Esophagus muscularis mucosa (tissue), 3 donors: ENCODE data around the gene OTOGL.

Experiments
- CTCF ChIP-seq, 3 experiments: fragments of 200-600 bp in 2 of 3; fragments of 450-650 bp in 1 of 3; sonication (generic) in 2 of 3; IDR thresholded peaks; one replicate each; pipeline ENCODE4 v1.5.1; 2017 to 2019; ENCODE audit warnings: antibody characterized with exemption in 3 of 3, mild to moderate bottlenecking in 2 of 3, moderate library complexity in 1 of 3
- POLR2A ChIP-seq: fragments of 450-650 bp; IDR thresholded peaks from one replicate; pipeline ENCODE4 v1.6.1; 2017; ENCODE audit warnings: antibody characterized with exemption, moderate library complexity, mild to moderate bottlenecking, low read depth
- POLR2AphosphoS5 ChIP-seq, 2 donors: sonication (generic); formaldehyde crosslinking; IDR thresholded peaks; one replicate each; pipeline ENCODE4 v1.6.1; 2017; ENCODE audit warnings: antibody characterized with exemption in 2 of 2

DNA sequence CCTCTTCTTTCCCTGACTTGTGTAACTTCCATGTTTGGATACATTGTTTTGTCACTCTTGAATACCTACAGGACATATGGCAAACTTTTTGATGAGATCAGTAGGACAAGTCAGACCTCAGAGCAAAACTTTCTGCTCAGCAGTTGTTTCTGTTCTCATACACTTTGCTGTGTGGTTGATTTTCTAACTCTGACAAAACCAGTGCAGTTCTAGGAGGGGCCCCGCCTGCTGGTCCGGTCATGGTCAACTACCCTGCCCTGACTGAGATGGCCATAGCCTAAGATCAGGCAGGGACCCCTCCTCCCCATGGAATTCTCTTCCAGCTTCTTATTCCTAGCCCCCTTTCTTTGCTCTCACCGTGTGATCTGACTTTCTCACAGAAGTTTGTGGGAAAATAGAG is 92.8 kb downstream of the OTOGL start:
- TF ChIP-seq POLR2AphosphoS5 (IDR thresholded peaks at IDR 0.05) (no peak), CTCF (IDR thresholded peaks at IDR 0.05) (no peak), POLR2A (no peak)
